HepG2 (cell line): ENCODE measurements around the gene ALDH3B2.

ENCODE experiments used
- ATF4 ChIP-seq, 2 experiments: fragments of 450-650 bp in 1 of 2; sonication (generic) in 1 of 2; formaldehyde crosslinking; IDR thresholded peaks; 2 replicates each; pipeline versions ENCODE4 v1.5.0 to v1.8.0; 2020 to 2022; ENCODE audit warnings: mild to moderate bottlenecking in 1 of 2, missing genetic modification reagents in 1 of 2
- IRF2 ChIP-seq: IDR thresholded peaks from 2 replicates; pipeline ENCODE4 v1.6.1; 2018; ENCODE audit warnings: missing genetic modification reagents, missing compliant biosample characterization
- ZNF558 ChIP-seq: sonication (generic); formaldehyde crosslinking; IDR thresholded peaks from 2 replicates; pipeline ENCODE4 v1.9.0; 2022; ENCODE audit warnings: mild to moderate bottlenecking, missing genetic modification reagents, borderline replicate concordance

- TF ChIP-seq ATF4 (CRISPR knock-in tag; IDR thresholded peaks at IDR 0.05) (no peak), IRF2 (CRISPR knock-in tag) (no peak), ZNF558 (no peak)
Measured at GRCh38 chr11:67673358-67673757, 1.1 kb downstream of the ALDH3B2 start.
